Activated T-cell treated with anti-CD3 and anti-CD28 coated beads, Interleukin-2, amount 50 U/mL, for 4 hours (primary cell): ENCODE measurements around the gene HLA-DMA. TPM values are rescaled to one million over a fixed set of nuclear protein-coding genes. Genes with fewer than 3 reads are reported as not detected.
A peak's percentile ranks its signal among the peaks of the same experiment; 100 is the strongest.

Experiments used
- ATAC-seq, 2 donors: fragments of 200-7000 bp; cut with Tn5 transposase; one replicate each; pipeline ENCODE4 v1.10.0; 2021
- DNase-seq: peaks from one replicate; pipeline ENCODE4 v3.0.0-alpha.2; 2020
- H3K27me3 Mint-ChIP-seq: one replicate; pipeline ENCODE4 v1.8.0; 2021; ENCODE audit warnings: low read depth, mixed read lengths
- H3K36me3 Mint-ChIP-seq: one replicate; pipeline ENCODE4 v1.8.0; 2022; ENCODE audit warnings: mixed read lengths; ENCODE audit not compliant: insufficient read depth
- H3K4me1 Mint-ChIP-seq: one replicate; pipeline ENCODE4 v1.8.0; 2021; ENCODE audit warnings: low read depth, mixed read lengths
- H3K4me3 Mint-ChIP-seq: one replicate; pipeline ENCODE4 v1.8.0; 2021; ENCODE audit warnings: mild to moderate bottlenecking, moderate library complexity, mixed read lengths
- H3K9me3 Mint-ChIP-seq: one replicate; pipeline ENCODE4 v1.8.0; 2021; ENCODE audit warnings: mixed read lengths
- total RNA-seq, 3 donors: library from RNA; stranded (reverse); gene quantifications; one replicate each; pipeline ENCODE4 v1.2.1, GENCODE V29; 2021

The HLA-DMA gene
- total RNA-seq, 3 donors from 2014 or later: 4.3 to 6.4 (median 5.5) TPM

DNA sequence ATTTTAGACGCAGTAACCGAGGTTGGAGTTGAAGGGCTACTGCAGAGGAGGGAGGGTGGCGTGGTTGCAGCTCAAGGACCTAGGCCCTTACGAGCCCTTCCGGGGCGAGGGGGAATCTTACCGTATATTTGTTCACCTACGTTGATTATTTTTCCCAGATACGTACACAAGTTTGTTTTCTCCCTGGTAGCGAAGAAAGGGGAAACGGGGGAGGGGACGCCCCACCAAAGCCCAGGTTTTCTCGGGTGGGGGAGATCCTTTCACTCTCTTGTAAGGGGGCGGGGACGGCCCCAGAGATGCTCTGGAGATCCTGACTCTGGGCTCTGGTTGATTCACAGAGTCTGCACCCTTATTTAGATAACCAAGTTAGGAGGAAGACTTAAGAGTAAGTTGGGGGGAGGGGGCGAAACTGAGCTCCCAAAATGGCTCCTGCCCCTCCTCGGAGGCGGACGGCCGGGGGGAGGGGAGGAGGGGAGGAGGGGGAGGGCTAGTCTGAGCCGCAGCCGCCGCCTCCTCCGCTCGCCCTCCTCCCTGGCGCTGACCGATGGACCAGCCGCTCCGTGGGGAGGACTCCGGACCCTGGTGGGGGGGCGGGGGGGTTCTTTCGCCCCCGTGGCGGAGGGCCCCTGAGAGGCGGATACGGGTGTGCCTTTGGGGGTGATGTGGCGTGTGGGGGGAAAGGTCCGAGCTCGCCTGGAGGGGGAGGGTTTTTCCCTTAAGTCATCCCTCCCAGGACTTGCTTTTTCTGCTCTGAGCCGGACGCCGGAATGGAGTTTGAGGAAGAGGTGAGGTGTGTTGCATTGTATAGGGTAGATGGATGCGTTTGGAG lies 17.7 kb upstream of the HLA-DMA start:
- peaks cover 47% of the 10 kb centered on the region for H3K36me3 Mint-ChIP-seq
- peaks cover 24% of the 10 kb centered on the region for H3K4me1 Mint-ChIP-seq
- no peaks in the 10 kb centered on the region for H3K27me3 Mint-ChIP-seq
- DNase-seq (peak; percentile 75), ATAC-seq (peak; percentile 12 to 18)
- peak overlapping the region; percentile 99 for H3K4me3 Mint-ChIP-seq
- H3K9me3 Mint-ChIP-seq: no peaks in the 10 kb centered on the region

DNA sequence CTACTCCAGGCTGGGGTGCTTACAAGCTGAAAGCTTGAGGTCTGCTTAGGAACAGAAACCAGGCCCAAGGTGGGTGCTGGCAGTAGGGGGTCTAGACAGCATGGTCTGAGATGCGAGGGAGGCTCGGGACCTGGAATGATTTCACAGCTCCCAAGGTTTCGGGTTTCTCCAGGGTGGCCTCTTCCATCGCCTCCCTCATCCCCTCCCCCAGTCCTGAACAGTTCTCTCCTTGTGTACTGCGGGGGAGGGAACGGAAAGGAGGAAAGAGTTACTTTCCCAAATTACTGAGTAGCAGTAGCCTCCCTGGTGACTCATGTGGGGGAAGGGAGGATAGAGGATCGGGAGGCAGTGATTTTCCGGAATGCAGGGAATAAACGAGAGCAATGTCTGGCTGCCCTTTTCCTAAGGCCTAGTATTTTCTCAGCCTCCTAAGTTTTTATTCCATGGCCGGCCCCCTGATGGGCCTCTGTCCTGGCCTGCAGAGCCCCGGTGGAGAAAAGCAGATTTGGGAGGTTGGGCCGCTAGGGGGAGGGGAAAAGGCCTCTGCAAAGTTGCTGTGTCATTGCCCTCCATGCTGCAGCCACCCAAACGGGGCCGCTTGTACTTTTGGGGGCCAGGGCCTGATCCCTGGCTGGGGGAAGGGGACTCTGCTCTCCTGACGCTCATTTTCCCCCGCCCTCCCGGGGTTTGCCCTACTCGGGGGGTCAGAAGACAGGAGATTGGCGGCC lies 17.0 kb upstream of the HLA-DMA start:
- ATAC-seq (peak; percentile 4 to 7), DNase-seq (peak; percentile 59)
- Mint-ChIP-seq H3K4me3 (peak overlapping the region; percentile 99), H3K36me3 (peaks cover 40% of the 10 kb centered on the region), H3K9me3 (no peaks in the 10 kb centered on the region), H3K27me3 (no peaks in the 10 kb centered on the region), H3K4me1 (peaks cover 26% of the 10 kb centered on the region)

GRCh38 chr6:32968867-32969684 lies 16.2 kb upstream of the HLA-DMA start:
- H3K36me3 Mint-ChIP-seq: peaks cover 32% of the 10 kb centered on the region
- peak overlapping the region; percentile 99 for H3K4me3 Mint-ChIP-seq

GRCh38 chr6:32968093-32968866 lies 15.4 kb upstream of the HLA-DMA start, which contains the start of gene BRD2:
Gene BRD2 (plus strand): TSS chr6:32968594. CDS start chr6:32972899, 4,305 bp downstream.
- Mint-ChIP-seq H3K36me3 (peaks cover 24% of the 10 kb centered on the region), H3K27me3 (no peaks in the 10 kb centered on the region), H3K4me3 (peak within 1 kb of the TSS; percentile 99), H3K9me3 (no peaks in the 10 kb centered on the region), H3K4me1 (peaks cover 35% of the 10 kb centered on the region)
- DNase-seq (peak; percentile 94), ATAC-seq (peak; percentile 42 to 44)

More at GRCh38 chr6:32968867-32969684, 16.2 kb upstream of the HLA-DMA start:
- Mint-ChIP-seq H3K9me3 (no peaks in the 10 kb centered on the region), H3K27me3 (no peaks in the 10 kb centered on the region), H3K4me1 (peaks cover 31% of the 10 kb centered on the region)
- ATAC-seq: peak; percentile 24 to 26
- DNase-seq: peak; percentile 41

GRCh38 chr6:32967151-32968091 lies 14.5 kb upstream of the HLA-DMA start:
- Mint-ChIP-seq H3K4me1 (peaks cover 39% of the 10 kb centered on the region), H3K36me3 (peaks cover 15% of the 10 kb centered on the region), H3K4me3 (peak overlapping the region; percentile 99), H3K9me3 (no peaks in the 10 kb centered on the region), H3K27me3 (no peaks in the 10 kb centered on the region)
- DNase-seq (no peak), ATAC-seq (no peak)

DNA sequence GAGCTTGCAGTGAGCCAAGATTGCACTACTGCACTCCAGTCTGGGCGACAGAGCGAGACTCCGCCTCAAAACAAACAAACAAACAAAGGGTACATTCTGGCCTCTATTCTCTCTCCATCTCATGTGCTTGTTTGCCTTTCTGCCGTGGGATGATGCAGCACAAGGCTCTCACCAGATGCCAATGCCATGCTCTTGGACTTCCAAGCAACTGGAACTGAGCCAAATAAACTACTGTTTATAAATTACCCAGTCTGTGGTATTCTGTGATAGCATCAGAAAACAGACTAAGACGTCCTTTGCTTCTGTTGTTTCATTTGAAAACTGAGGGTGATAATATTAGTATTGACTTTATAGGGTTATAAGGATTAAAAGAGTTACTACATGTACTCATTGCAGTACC lies 11.9 kb upstream of the HLA-DMA start:
- Mint-ChIP-seq H3K9me3 (no peaks in the 10 kb centered on the region), H3K36me3 (peaks cover 2% of the 10 kb centered on the region), H3K27me3 (no peaks in the 10 kb centered on the region), H3K4me1 (peaks cover 56% of the 10 kb centered on the region), H3K4me3 (no peak overlapping the region)
- ATAC-seq (no peak), DNase-seq (no peak)

- H3K4me3 Mint-ChIP-seq: no peak overlapping the region
- H3K27me3 Mint-ChIP-seq: no peaks in the 10 kb centered on the region
- DNase-seq (no peak), ATAC-seq (no peak)
- H3K9me3 Mint-ChIP-seq: no peaks in the 10 kb centered on the region
- peaks cover 3% of the 10 kb centered on the region for H3K36me3 Mint-ChIP-seq
- H3K4me1 Mint-ChIP-seq: peaks cover 56% of the 10 kb centered on the region
Measured at GRCh38 chr6:32963866-32964265, 11.0 kb upstream of the HLA-DMA start.

DNA sequence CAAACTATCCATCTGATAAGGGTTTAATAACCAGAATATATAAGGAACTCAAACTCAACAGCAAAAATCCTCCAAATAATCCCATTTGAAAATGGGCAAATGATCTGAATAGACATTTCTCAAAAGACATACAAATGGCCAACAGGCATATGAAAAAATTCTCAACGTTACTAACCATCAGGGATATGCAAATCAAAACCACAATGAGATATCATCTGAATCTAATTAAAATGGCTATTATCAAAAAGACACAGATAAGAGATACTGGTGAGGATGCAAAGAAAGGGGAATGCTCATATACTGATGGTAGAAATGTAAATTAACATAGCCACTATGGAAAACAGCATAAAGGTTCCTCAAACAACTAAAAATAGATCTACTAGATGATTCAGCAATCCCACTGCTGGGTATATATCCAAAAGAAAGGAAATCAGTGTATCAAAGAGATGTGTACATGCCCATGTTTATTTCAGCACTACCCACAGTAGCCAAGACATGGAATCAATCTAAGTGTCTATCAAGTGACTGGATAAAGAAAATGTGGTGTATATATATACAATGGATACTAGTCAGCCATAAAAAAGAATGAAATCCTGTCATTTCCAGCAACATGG lies 9.4 kb upstream of the HLA-DMA start:
- no peak for DNase-seq
- Mint-ChIP-seq H3K27me3 (no peaks in the 10 kb centered on the region), H3K36me3 (peaks cover 5% of the 10 kb centered on the region), H3K4me3 (no peak overlapping the region), H3K9me3 (no peaks in the 10 kb centered on the region), H3K4me1 (peaks cover 54% of the 10 kb centered on the region)
- no peak for ATAC-seq

DNA sequence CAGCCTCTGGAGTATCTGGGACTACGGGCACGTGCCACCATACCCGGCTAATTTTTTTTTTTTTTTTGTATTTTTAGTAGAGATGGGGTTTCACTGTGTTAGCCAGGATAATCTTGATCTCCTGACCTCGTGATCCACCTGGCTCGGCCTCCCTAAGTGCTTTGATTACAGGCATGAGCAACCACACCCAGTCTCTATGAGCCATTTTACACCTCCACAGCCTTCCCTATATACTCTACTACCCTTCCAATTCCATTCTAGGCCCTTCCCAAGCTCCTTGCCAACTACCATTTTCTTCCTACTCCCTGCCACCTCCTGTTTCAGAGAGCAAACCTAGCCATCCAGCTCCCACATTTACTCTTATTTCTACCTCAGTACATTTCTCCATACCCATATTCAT lies 7.7 kb upstream of the HLA-DMA start:
- DNase-seq (no peak), ATAC-seq (no peak)
- peaks cover 5% of the 10 kb centered on the region for H3K36me3 Mint-ChIP-seq
- no peaks in the 10 kb centered on the region for H3K27me3 Mint-ChIP-seq
- no peaks in the 10 kb centered on the region for H3K9me3 Mint-ChIP-seq
- no peak overlapping the region for H3K4me3 Mint-ChIP-seq
- H3K4me1 Mint-ChIP-seq: peaks cover 45% of the 10 kb centered on the region

DNA sequence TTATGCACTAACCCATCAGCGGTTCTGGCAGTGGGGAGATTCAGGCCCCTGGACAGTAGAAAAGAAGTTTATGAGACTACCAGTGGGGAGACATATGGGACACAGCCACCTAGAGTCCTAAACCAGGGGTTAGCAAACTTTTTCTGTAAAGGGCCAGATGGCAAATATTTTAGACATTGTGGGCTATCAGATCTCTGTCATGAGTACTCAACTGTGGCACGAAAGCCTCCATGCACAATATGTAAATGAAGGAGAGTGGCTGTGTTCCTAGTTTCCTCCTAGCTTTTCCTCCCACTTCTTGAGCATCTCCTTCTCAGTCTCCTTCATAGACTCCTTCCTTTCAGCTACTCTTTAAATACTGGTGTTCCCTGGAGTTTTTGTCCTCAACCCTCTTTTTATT lies 3.3 kb upstream of the HLA-DMA start:
- no peak overlapping the region for H3K4me3 Mint-ChIP-seq
- ATAC-seq (no peak), DNase-seq (no peak)
- H3K9me3 Mint-ChIP-seq: no peaks in the 10 kb centered on the region
- H3K4me1 Mint-ChIP-seq: peaks cover 49% of the 10 kb centered on the region
- H3K36me3 Mint-ChIP-seq: peaks cover 5% of the 10 kb centered on the region
- H3K27me3 Mint-ChIP-seq: no peaks in the 10 kb centered on the region

DNA sequence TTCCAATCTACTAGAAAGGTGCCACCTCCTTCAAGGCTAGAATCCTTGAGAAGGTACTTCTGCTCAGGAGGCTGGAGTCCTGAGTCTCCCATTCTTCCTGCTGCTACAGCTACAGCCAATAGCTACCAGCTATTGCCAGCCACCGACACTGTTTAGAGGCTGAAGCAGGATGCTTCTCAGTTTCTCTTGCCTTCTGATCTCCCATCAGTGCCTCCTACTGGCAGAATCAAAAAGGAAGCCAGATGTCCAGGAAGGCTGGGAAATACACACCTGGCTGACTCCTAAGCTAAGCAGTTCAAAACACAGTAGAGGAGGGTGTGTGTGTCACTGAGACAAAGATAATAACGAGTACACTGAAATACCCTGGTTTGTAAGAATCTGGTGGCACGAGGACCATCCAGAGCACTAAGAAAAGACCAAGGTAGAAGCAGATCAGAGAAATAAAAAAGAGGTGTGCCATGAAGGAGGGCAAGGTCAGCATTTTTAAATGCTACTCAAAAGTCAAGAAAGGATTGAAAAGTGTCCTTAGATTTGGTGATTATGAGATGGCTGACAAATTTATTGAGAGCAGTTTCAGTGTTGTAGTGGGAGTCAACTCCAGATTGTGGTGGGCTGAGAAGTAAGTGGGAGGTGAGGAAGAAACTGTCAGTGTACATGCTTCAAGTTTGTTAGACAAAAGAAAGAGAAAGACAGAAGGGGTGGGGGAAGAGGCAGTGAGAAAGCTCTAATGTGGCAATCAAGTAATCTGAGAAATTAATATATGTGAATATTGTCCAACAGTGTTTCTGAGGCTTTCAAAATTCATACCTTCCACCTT lies 2.3 kb upstream of the HLA-DMA start:
- H3K4me3 Mint-ChIP-seq: no peak overlapping the region
- H3K27me3 Mint-ChIP-seq: no peaks in the 10 kb centered on the region
- DNase-seq (no peak), ATAC-seq (peak; percentile 32 to 52)
- peaks cover 5% of the 10 kb centered on the region for H3K36me3 Mint-ChIP-seq
- no peaks in the 10 kb centered on the region for H3K9me3 Mint-ChIP-seq
- peaks cover 48% of the 10 kb centered on the region for H3K4me1 Mint-ChIP-seq

DNA sequence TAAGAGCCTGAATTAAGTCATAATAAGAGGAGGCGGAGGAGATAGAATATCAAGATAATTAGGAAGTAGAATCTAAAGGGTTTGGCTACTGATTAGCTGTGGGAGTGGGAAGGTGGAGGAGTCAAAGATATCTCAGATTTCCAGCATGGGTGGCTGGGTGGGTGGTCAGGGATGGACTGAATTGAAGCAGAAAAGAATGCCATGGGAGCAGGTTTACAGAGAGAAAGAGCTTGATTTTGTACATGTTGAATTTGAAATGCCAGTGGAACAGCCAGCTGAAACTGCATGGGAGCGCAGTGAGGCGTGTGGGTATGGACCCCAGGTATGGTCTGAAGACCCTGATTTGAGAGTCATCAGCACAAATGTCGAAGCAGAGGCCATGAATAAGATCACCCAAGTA lies 1.4 kb upstream of the HLA-DMA start:
- Mint-ChIP-seq H3K9me3 (no peaks in the 10 kb centered on the region), H3K27me3 (no peaks in the 10 kb centered on the region), H3K4me1 (peaks cover 57% of the 10 kb centered on the region), H3K4me3 (no peak overlapping the region), H3K36me3 (peaks cover 2% of the 10 kb centered on the region)
- DNase-seq (no peak), ATAC-seq (no peak)
